Kidney (tissue), 14 donors: ENCODE results near the gene MAP7. TPM values are rescaled to one million over a fixed set of nuclear protein-coding genes. Genes with fewer than 3 reads are reported as not detected.

Experiments used
- DNase-seq, 5 donors: peaks; one replicate each; pipeline ENCODE4 v3.0.0-alpha.2; 2013 to 2020
- FAIRE-seq: peaks from 2 replicates; lab custom pipeline; 2012; peaks lifted over from hg19 to GRCh38; lab: Jason Lieb, UNC
- H3K27ac ChIP-seq, 2 donors: one replicate each; pipeline ENCODE4 v1.7.0; 2013; ENCODE audit warnings: low read depth in 2 of 2, low read length in 2 of 2, inconsistent platforms in 1 of 2
- H3K27me3 ChIP-seq: one replicate; pipeline ENCODE4 v1.7.1; 2013; ENCODE audit warnings: low read length, inconsistent platforms; ENCODE audit not compliant: control insufficient read depth, insufficient read depth
- H3K36me3 ChIP-seq, 3 donors: one replicate each; pipeline versions ENCODE4 v1.7.0 to v1.7.1; 2013; ENCODE audit warnings: low read length in 3 of 3, control low read depth in 1 of 3, inconsistent platforms in 1 of 3; ENCODE audit not compliant: insufficient read depth in 3 of 3, control insufficient read depth in 2 of 3
- H3K4me1 ChIP-seq, 3 donors: one replicate each; pipeline versions ENCODE4 v1.7.0 to v1.7.1; 2013; ENCODE audit warnings: low read length in 3 of 3, inconsistent platforms in 1 of 3, low read depth in 1 of 3; ENCODE audit not compliant: control insufficient read depth in 2 of 3, insufficient read depth in 2 of 3
- H3K4me3 ChIP-seq, 3 donors: one replicate each; pipeline versions ENCODE4 v1.7.0 to v1.8.1; 2013; ENCODE audit warnings: low read length in 3 of 3, control low read depth in 1 of 3, inconsistent platforms in 1 of 3
- H3K9ac ChIP-seq, 3 donors: one replicate each; pipeline versions ENCODE4 v1.7.0 to v1.7.1; 2013; ENCODE audit warnings: low read length in 3 of 3, control low read depth in 1 of 3, inconsistent platforms in 1 of 3
- H3K9me3 ChIP-seq, 3 donors: one replicate each; pipeline versions ENCODE4 v1.7.0 to v1.7.1; 2013; ENCODE audit warnings: low read length in 3 of 3, control low read depth in 1 of 3, inconsistent platforms in 1 of 3; ENCODE audit not compliant: control insufficient read depth in 2 of 3, insufficient read depth in 1 of 3
- CTCF ChIP-seq: IDR thresholded peaks from 3 replicates; pipeline ENCODE4 v1.5.1; 2012; ENCODE audit warnings: mild to moderate bottlenecking, moderate library complexity, borderline replicate concordance; ENCODE audit not compliant: insufficient read depth; ENCODE audit errors: extremely low read depth
- intact Hi-C: fragments of 100-400 bp; cut with DNase I; formaldehyde crosslinking; loops from one replicate; pipeline ENCODE4 v1.11.1; 2022
- polyA plus RNA-seq: library from polyadenylated mRNA; stranded (reverse); fragments of 350-450 nt; fragmentation: Illumina TruSeq; extraction: RNeasy Lipid Tissue Mini Kit (QIAGEN cat#74804); gene quantifications from one replicate; pipeline ENCODE4 v1.2.3, GENCODE V29; 2014; ENCODE audit warnings: low read depth, low replicate concordance; ENCODE audit not compliant: insufficient read depth
- total RNA-seq: library from RNA; stranded (reverse); fragmentation: NEBNext Ultra II Directional; extraction: Animal tissue kit (Norgen Biotek cat#: 25700); gene quantifications from one replicate; pipeline ENCODE4 v1.2.1, GENCODE V29; 2021
- donor health status: control.
- donor health status: control.
- donor health status: control.
- donor health status: control.
- donor health status: control.
- donor health status: DM: yes; HTN: yes; CAD: no.
- donor health status: Normal renal cell carcinoma (clear cell type).

The MAP7 gene
- total and polyA plus RNA-seq, 2 donors from 2014 or later = 16.0 to 40.0 TPM

DNA sequence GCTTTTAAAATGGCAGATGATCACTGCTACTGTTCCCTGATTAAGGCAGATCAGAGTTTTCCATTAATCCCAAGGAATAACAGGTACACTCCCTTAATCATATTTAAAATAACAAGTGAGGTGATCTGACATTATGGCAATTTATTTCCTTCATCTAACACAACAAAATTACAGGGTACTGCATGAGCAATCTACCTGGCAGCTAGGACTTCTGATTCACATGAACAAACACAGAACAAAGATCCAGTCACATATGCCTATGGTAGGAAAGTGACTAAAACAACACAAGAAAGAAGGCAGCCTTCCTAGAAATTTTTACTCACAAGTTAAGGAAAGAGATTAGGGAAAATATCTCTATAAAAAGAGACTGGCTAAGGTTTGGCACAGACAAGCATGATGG is 33.2 kb downstream of the MAP7 start:
- TF ChIP-seq CTCF = no peak
- H3K9ac ChIP-seq = no peak overlapping the region
- no peaks in the 10 kb centered on the region for H3K9me3 ChIP-seq
- H3K27ac ChIP-seq = no peak overlapping the region
- H3K4me3 ChIP-seq = no peak overlapping the region
- DNase-seq (no peak), FAIRE-seq (no peak)
- no peaks in the 10 kb centered on the region for H3K27me3 ChIP-seq
- H3K36me3 ChIP-seq = no peaks in the 10 kb centered on the region
- intact Hi-C loops = no loop called here
- peaks cover 0 to 3% (median 0%) of the 10 kb centered on the region in 3 donors for H3K4me1 ChIP-seq

GRCh38 chr6:136514591-136514990 is 35.6 kb downstream of the MAP7 start:
- no peak overlapping the region for H3K27ac ChIP-seq
- H3K27me3 ChIP-seq = no peaks in the 10 kb centered on the region
- no peaks in the 10 kb centered on the region for H3K9me3 ChIP-seq
- no peak for TF ChIP-seq CTCF
- peaks cover 0 to 4% (median 0%) of the 10 kb centered on the region in 3 donors for H3K4me1 ChIP-seq
- DNase-seq = no peak
- H3K9ac ChIP-seq = no peak overlapping the region
- intact Hi-C loops = no loop called here
- no peaks in the 10 kb centered on the region for H3K36me3 ChIP-seq
- no peak for FAIRE-seq
- no peak overlapping the region for H3K4me3 ChIP-seq

DNA sequence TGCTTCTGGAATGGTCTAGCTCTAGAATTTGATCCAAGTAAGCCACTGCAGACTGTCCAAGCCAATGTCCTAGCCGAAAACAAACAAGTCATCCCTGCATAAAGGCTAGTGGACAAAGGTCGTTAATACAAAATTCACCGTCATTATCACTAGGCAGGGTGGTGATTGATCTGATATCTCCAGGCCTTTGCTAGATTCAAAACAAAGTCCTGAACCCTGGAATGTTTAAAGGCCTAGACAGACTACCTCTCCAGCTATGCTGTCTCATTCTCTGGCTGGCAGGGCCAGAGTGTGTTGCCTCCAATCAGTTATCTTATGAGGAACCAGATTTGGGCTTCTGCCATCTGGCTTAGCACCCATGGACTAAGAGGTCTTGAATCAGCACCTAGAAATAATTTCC is 38.3 kb downstream of the MAP7 start:
- no peaks in the 10 kb centered on the region for H3K9me3 ChIP-seq
- no peak for DNase-seq
- FAIRE-seq = no peak
- no peak overlapping the region for H3K4me3 ChIP-seq
- no peak for TF ChIP-seq CTCF
- H3K36me3 ChIP-seq = no peaks in the 10 kb centered on the region
- intact Hi-C loops = no loop called here
- no peaks in the 10 kb centered on the region for H3K27me3 ChIP-seq
- no peak overlapping the region for H3K9ac ChIP-seq
- peaks cover 0 to 4% (median 0%) of the 10 kb centered on the region in 3 donors for H3K4me1 ChIP-seq
- no peak overlapping the region for H3K27ac ChIP-seq

DNA sequence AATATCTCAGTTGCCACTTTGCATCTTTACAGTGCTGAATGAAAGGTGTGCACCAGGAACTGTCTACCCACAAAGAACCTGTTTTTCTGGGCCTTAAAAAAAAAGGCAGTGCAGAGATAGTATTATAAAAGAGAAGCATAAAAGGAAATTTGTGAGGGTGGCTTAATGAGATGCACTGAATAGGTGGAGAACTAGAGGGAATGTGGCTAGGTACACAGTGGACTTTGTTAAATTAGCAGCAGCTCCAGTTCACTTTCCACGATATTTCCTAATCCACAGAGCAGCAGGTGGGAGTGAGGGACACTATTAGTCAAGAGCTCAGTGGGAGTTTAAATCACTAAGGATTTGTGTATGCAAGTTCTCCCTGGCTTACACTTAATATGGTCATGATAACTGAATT is 38.8 kb downstream of the MAP7 start:
- intact Hi-C loops = no loop called here
- Histone ChIP-seq H3K4me1 (peaks cover 0 to 4% (median 0%) of the 10 kb centered on the region in 3 donors), H3K9ac (no peak overlapping the region), H3K27me3 (no peaks in the 10 kb centered on the region), H3K27ac (no peak overlapping the region), H3K36me3 (no peaks in the 10 kb centered on the region), H3K4me3 (no peak overlapping the region), H3K9me3 (no peaks in the 10 kb centered on the region)
- no peak for FAIRE-seq
- peak in 1 of 5 donors; percentile 14 for DNase-seq
- TF ChIP-seq CTCF = no peak
